GM12878 (cell line): Measurements from ENCODE around the gene MYB. TPM values are rescaled to one million over a fixed set of nuclear protein-coding genes. Genes with fewer than 3 reads are reported as not detected.
A peak's percentile ranks its signal among the peaks of the same experiment; 100 is the strongest.

Experiments used
- ATAC-seq: fragments of 200-7000 bp; cut with Tn5 transposase; 3 replicates; pipeline ENCODE4 v1.9.1; 2020; ENCODE audit warnings: mild to moderate bottlenecking, moderate library complexity
- BruUV-seq: library from RNA; stranded (reverse); fragments of 400-500 nt; replicated peaks from 2 replicates; lab custom pipeline; 2021; lab: Mats Ljungman, UMichigan
- CTCF ChIA-PET: fragments of 300-600 bp; sonication (Branson Sonifier 250); formaldehyde crosslinking; extraction: SDS; loops from one replicate; lab custom pipeline; 2021; ENCODE audit warnings: inconsistent platforms; lab: Yijun Ruan, JAX
- POLR2A ChIA-PET: fragments of 350-600 bp; formaldehyde crosslinking; extraction: SDS; loops from one replicate; lab custom pipeline; 2021; ENCODE audit warnings: inconsistent platforms; lab: Charles Lee
- RAD21 ChIA-PET: fragments of 300-600 bp; sonication (Branson Sonifier 250); formaldehyde crosslinking; loops from one replicate; lab custom pipeline; 2023; ENCODE audit warnings: antibody characterized with exemption; ENCODE audit not compliant: unreplicated experiment; lab: Charles Lee
- SMC1A ChIA-PET: fragments of 300-600 bp; sonication (Branson Sonifier 250); formaldehyde crosslinking; loops from one replicate; lab custom pipeline; 2023; ENCODE audit not compliant: unreplicated experiment, uncharacterized antibody; lab: Charles Lee
- DNase-seq: peaks from one replicate; pipeline ENCODE4 v3.0.0-alpha.2; 2011; ENCODE audit warnings: low read depth, low spot score
- FAIRE-seq: peaks from 3 replicates; lab custom pipeline; 2011; peaks lifted over from hg19 to GRCh38; lab: Jason Lieb, UNC
- H2AFZ ChIP-seq: 2 replicates; pipeline ENCODE4 v1.6.0; 2011; ENCODE audit warnings: low read depth, low read length, control low read depth; ENCODE audit not compliant: control insufficient read depth
- H3K27ac ChIP-seq: 2 replicates; pipeline ENCODE4 v1.5.1; 2011; ENCODE audit warnings: control low read depth; ENCODE audit not compliant: control insufficient read depth, insufficient read depth
- H3K27me3 ChIP-seq, 2 experiments: replicated peaks in 1 of 2; 2 replicates each; pipeline versions ENCODE4 v1.6.0 to v1.6.1; 2011; ENCODE audit warnings: low read length in 1 of 2; ENCODE audit not compliant: control insufficient read depth in 2 of 2, insufficient read depth in 2 of 2
- H3K36me3 ChIP-seq, 2 experiments: 2 replicates each; pipeline ENCODE4 v1.5.1; 2011; ENCODE audit warnings: low read length in 1 of 2; ENCODE audit not compliant: control insufficient read depth in 2 of 2, insufficient read depth in 2 of 2
- H3K4me1 ChIP-seq: 2 replicates; pipeline ENCODE4 v1.6.1; 2011; ENCODE audit warnings: mild to moderate bottlenecking, low read length, moderate library complexity, mixed read lengths; ENCODE audit not compliant: control insufficient read depth, insufficient read depth
- H3K4me2 ChIP-seq: 2 replicates; pipeline ENCODE4 v1.6.0; 2011; ENCODE audit warnings: control low read depth; ENCODE audit not compliant: control insufficient read depth, insufficient read depth
- H3K4me3 ChIP-seq: fragments of 200-600 bp; sonication (generic); 2 replicates; pipeline ENCODE4 v1.5.1; 2016
- H3K79me2 ChIP-seq: 2 replicates; pipeline ENCODE4 v1.6.0; 2011; ENCODE audit warnings: low read length; ENCODE audit not compliant: control insufficient read depth, insufficient read depth
- H3K9ac ChIP-seq: 2 replicates; pipeline ENCODE4 v1.8.0; 2011; ENCODE audit warnings: low read length, control low read depth, mixed read lengths; ENCODE audit not compliant: control insufficient read depth, insufficient read depth
- H3K9me3 ChIP-seq: replicated peaks from 3 replicates; pipeline ENCODE4 v1.5.1; 2011; ENCODE audit warnings: mild to moderate bottlenecking, low read length; ENCODE audit not compliant: control insufficient read depth, insufficient read depth
- H4K20me1 ChIP-seq: 2 replicates; pipeline ENCODE4 v1.6.0; 2011; ENCODE audit not compliant: control insufficient read depth, insufficient read depth
- BHLHE40 ChIP-seq, 2 experiments: fragments of 450-650 bp in 1 of 2; IDR thresholded peaks; 2 replicates each; pipeline ENCODE4 v1.6.1; 2011 to 2017; ENCODE audit warnings: low read depth in 2 of 2, borderline replicate concordance in 1 of 2, improper control_type of control experiment in 1 of 2, low read length in 1 of 2, mild to moderate bottlenecking in 1 of 2
- CREB1 ChIP-seq: IDR thresholded peaks from 2 replicates; pipeline ENCODE4 v1.6.1; 2012; ENCODE audit warnings: low read depth, mild to moderate bottlenecking, inconsistent platforms
- ETV6 ChIP-seq, 2 experiments: fragments of 450-650 bp in 1 of 2; IDR thresholded peaks in 1 of 2; conservative IDR thresholded peaks in 1 of 2; 2 replicates each; pipeline ENCODE4 v1.6.1; 2014; ENCODE audit warnings: antibody characterized with exemption in 1 of 2, borderline replicate concordance in 1 of 2, low read depth in 1 of 2, mild to moderate bottlenecking in 1 of 2, moderate library complexity in 1 of 2
- IRF3 ChIP-seq: fragments of 450-650 bp; IDR thresholded peaks from 2 replicates; pipeline ENCODE4 v1.6.1; 2014; ENCODE audit warnings: mild to moderate bottlenecking
- JUNB ChIP-seq: IDR thresholded peaks from 2 replicates; pipeline ENCODE4 v1.6.1; 2016; ENCODE audit warnings: antibody characterized with exemption, mild to moderate bottlenecking
- NFIC ChIP-seq: IDR thresholded peaks from 2 replicates; pipeline ENCODE4 v1.6.1; 2012; ENCODE audit warnings: low read depth, mild to moderate bottlenecking, inconsistent platforms, low read length, moderate library complexity
- TARDBP ChIP-seq: IDR thresholded peaks from 2 replicates; pipeline ENCODE4 v1.6.1; 2016; ENCODE audit warnings: borderline replicate concordance
- ZNF622 ChIP-seq: fragments of 450-650 bp; IDR thresholded peaks from 2 replicates; pipeline ENCODE4 v1.6.1; 2017; ENCODE audit warnings: mild to moderate bottlenecking, inconsistent platforms
- WGBS: methylation state at CpG from one replicate; pipeline ENCODE4 v1.1.6; 2016; ENCODE audit warnings: low lambda C conversion rate; ENCODE audit not compliant: insufficient replicate concordance, insufficient coverage; ENCODE audit errors: missing lambda C conversion rate; 5-methylcytosine and 5-hydroxymethylcytosine counted together
- in situ Hi-C: fragments of 300-500 bp; cut with MboI; formaldehyde crosslinking; loops from 9 replicates; pipeline ENCODE4 v1.14.3; 2018; ENCODE audit warnings: mixed read lengths
- intact Hi-C: fragments of 100-400 bp; cut with micrococcal nuclease; formaldehyde crosslinking; loops from one replicate; pipeline ENCODE4 v1.14.2; 2022; ENCODE audit not compliant: unreplicated experiment
- polyA plus RNA-seq, 11 experiments: library from polyadenylated mRNA; depleted of rRNA in 4 of 11; unstranded in 6 of 11; stranded (reverse) in 5 of 11; fragments of >200 nt; fragmentation: Nextera tagmentation in 4 of 11; fragmentation: Illumina TruSeq in 1 of 11; extraction: Ambion mirVana in 4 of 11; extraction: Trizol in 1 of 11; gene quantifications; 1 replicate in 1 of 11; 2 replicates in 10 of 11; pipeline versions ENCODE4 v1.2.1 to v1.2.3, GENCODE V29; 2011 to 2016; ENCODE audit warnings: inconsistent platforms in 2 of 11, missing spikeins in 2 of 11, low read depth in 1 of 11
- total RNA-seq, 4 experiments: library from RNA; depleted of rRNA in 3 of 4; stranded (reverse); fragments of >200 nt in 3 of 4; fragmentation: Illumina TruSeq in 1 of 4; extraction: Trizol in 1 of 4; gene quantifications; 2 replicates each; pipeline versions ENCODE4 v1.2.1 to v1.2.3, GENCODE V29; 2013 to 2021
- TF ChIP-seq, protein P1 (sequence below): fragments of 450-650 bp; formaldehyde crosslinking; IDR thresholded peaks from 2 replicates; pipeline ENCODE4 v1.4.0; 2020; ENCODE audit warnings: mild to moderate bottlenecking, moderate library complexity

Gene MYB
- total and polyA plus RNA-seq, 10 of the 15 experiments (the other 5 are each of a cell fraction or from before 2014, with no cell fraction given): 7.0 to 29.8 (median 21.5) TPM

- no TSS peak for BruUV-seq
- ATAC-seq (peak; percentile 29), FAIRE-seq (no peak), DNase-seq (no peak)
- no peaks in the 10 kb centered on the region for H3K79me2 ChIP-seq
- ChIA-PET CTCF (interaction anchor here (0.8 to 4.6 kb wide), 9 partner anchors 17 to 291 kb away, joined by 3 to 53 read pairs (median 4); no protein-coding TSS in a partner anchor), RAD21 (interaction anchor here (0.5 to 4.6 kb wide), 8 partner anchors 12 to 278 kb away, joined by 3 to 61 read pairs (median 4); partner anchors contain the start of gene MYB), POLR2A (interaction anchor here (2.5 to 3.7 kb wide), 3 partner anchors 11 to 34 kb away, joined by 7 to 24 read pairs (median 15); no protein-coding TSS in a partner anchor), SMC1A (interaction anchor here (1.0 to 4.6 kb wide), 12 partner anchors 12 to 276 kb away, joined by 3 to 44 read pairs (median 4); partner anchors contain the start of gene MYB)
- no peaks in the 10 kb centered on the region for H4K20me1 ChIP-seq
- intact Hi-C loops (loop anchor here (1.0 kb wide), 1 partner anchor 139 kb away; no protein-coding TSS in a partner anchor), in situ Hi-C loops (no loop called here)
- peak overlapping the region; percentile 59; the same call in 1 of the 2 replicates for H3K4me2 ChIP-seq
- peak overlapping the region; percentile 44 for H2AFZ ChIP-seq
- no peaks in the 10 kb centered on the region for H3K36me3 ChIP-seq
- no peak overlapping the region for H3K27ac ChIP-seq
- no peak for TF ChIP-seq CREB1
- no peak for TF ChIP-seq IRF3
- TF ChIP-seq, protein P1, sequence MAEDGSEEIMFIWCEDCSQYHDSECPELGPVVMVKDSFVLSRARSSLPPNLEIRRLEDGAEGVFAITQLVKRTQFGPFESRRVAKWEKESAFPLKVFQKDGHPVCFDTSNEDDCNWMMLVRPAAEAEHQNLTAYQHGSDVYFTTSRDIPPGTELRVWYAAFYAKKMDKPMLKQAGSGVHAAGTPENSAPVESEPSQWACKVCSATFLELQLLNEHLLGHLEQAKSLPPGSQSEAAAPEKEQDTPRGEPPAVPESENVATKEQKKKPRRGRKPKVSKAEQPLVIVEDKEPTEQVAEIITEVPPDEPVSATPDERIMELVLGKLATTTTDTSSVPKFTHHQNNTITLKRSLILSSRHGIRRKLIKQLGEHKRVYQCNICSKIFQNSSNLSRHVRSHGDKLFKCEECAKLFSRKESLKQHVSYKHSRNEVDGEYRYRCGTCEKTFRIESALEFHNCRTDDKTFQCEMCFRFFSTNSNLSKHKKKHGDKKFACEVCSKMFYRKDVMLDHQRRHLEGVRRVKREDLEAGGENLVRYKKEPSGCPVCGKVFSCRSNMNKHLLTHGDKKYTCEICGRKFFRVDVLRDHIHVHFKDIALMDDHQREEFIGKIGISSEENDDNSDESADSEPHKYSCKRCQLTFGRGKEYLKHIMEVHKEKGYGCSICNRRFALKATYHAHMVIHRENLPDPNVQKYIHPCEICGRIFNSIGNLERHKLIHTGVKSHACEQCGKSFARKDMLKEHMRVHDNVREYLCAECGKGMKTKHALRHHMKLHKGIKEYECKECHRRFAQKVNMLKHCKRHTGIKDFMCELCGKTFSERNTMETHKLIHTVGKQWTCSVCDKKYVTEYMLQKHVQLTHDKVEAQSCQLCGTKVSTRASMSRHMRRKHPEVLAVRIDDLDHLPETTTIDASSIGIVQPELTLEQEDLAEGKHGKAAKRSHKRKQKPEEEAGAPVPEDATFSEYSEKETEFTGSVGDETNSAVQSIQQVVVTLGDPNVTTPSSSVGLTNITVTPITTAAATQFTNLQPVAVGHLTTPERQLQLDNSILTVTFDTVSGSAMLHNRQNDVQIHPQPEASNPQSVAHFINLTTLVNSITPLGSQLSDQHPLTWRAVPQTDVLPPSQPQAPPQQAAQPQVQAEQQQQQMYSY (CRISPR knock-in tag): no peak
- TF ChIP-seq NFIC: peak; percentile 23; the same call in 1 of the 2 replicates
- no peak for TF ChIP-seq BHLHE40 (IDR thresholded peaks at IDR 0.05; ENCODE audit: borderline replicate concordance in 1 of 2, low read depth in 2 of 2, low read length in 1 of 2)
- TF ChIP-seq ETV6 (conservative IDR thresholded peaks at IDR 0.05 in 1 of 2, IDR thresholded peaks at IDR 0.05 in 1 of 2; ENCODE audit: borderline replicate concordance in 1 of 2, low read depth in 1 of 2): no peak
- TF ChIP-seq ZNF622: no peak
- TF ChIP-seq TARDBP: no peak
- peak; percentile 30 for TF ChIP-seq JUNB
- no peak overlapping the region for H3K9ac ChIP-seq
- H3K27me3 ChIP-seq: no peaks in the 10 kb centered on the region
- no peaks in the 10 kb centered on the region for H3K9me3 ChIP-seq
- no peak overlapping the region for H3K4me3 ChIP-seq
- H3K4me1 ChIP-seq: peaks cover 39% of the 10 kb centered on the region
- WGBS: 81% methylated on average over 7 of the region's 7 CpGs
These were observed 34.8 kb upstream of the MYB start for GRCh38 chr6:135146162-135146934.
